Mesenteric fat pad (tissue), 1 donor: ENCODE measurements around the gene ADISSP. TPM values are rescaled to one million over a fixed set of nuclear protein-coding genes. Genes with fewer than 3 reads are reported as not detected.

Experiments used
- DNase-seq: peaks from one replicate; pipeline ENCODE4 v3.0.0-alpha.2; 2020; ENCODE audit warnings: low spot score
- total RNA-seq: library from RNA; stranded (reverse); fragmentation: NEBNext Ultra II Directional; extraction: Animal tissue kit (Norgen Biotek cat#: 25700); gene quantifications from one replicate; pipeline ENCODE4 v1.2.1, GENCODE V29; 2021
- donor health status: DM: yes; HTN: yes; CAD: no.

ADISSP gene
- total RNA-seq, 1 donor from 2014 or later, result 37.5 TPM

- no peak for DNase-seq
Observed at GRCh38 chr20:3782597-3782996, 15.0 kb upstream of the ADISSP start.

- no peak for DNase-seq
Observed at GRCh38 chr20:3781153-3781910, 13.8 kb upstream of the ADISSP start, which contains the start of gene SPEF1. Gene SPEF1, minus strand, starts transcription at chr20:3781448. Its CDS starts 161 bp downstream, at chr20:3781287.

GRCh38 chr20:3778976-3779375, 11.4 kb upstream of the ADISSP start:
- DNase-seq, result no peak

GRCh38 chr20:3777716-3778629, 10.4 kb upstream of the ADISSP start:
- no peak for DNase-seq

- DNase-seq, result no peak
Observed at GRCh38 chr20:3777381-3777715, 9.8 kb upstream of the ADISSP start.

- DNase-seq, result no peak
Observed at GRCh38 chr20:3775457-3776108, 8.0 kb upstream of the ADISSP start.

GRCh38 chr20:3771552-3772058, 4.1 kb upstream of the ADISSP start:
- DNase-seq, result no peak

- no peak for DNase-seq
Observed at GRCh38 chr20:3768342-3769130, 983 bp upstream of the ADISSP start.

- DNase-seq, result no peak
Observed at GRCh38 chr20:3767110-3767426, 485 bp downstream of the ADISSP start.

- DNase-seq, result no peak
Observed at GRCh38 chr20:3766422-3767109, 987 bp downstream of the ADISSP start.

- DNase-seq, result no peak
Observed at GRCh38 chr20:3765171-3765882, 2.2 kb downstream of the ADISSP start.

- no peak for DNase-seq
Observed at GRCh38 chr20:3764659-3765058, 2.9 kb downstream of the ADISSP start.

- no peak for DNase-seq
Observed at GRCh38 chr20:3763671-3764601, 3.6 kb downstream of the ADISSP start.

GRCh38 chr20:3760655-3761348, 6.8 kb downstream of the ADISSP start:
- no peak for DNase-seq

- no peak for DNase-seq
Observed at GRCh38 chr20:3759884-3760283, 7.7 kb downstream of the ADISSP start.

GRCh38 chr20:3759316-3759823, 8.2 kb downstream of the ADISSP start:
- DNase-seq, result no peak

- DNase-seq, result no peak
Observed at GRCh38 chr20:3758566-3758965, 9.0 kb downstream of the ADISSP start.

GRCh38 chr20:3757268-3757667, 10.3 kb downstream of the ADISSP start:
- DNase-seq, result no peak
